Measurements from ENCODE around the gene NFIC.
"Not testable (repeated sequence)": the region's sequence is repeated elsewhere in the genome, so short reads cannot be mapped to it uniquely, and the experiment has no call there.

The NFIC gene

GRCh38 chr19:3370214-3370720, 3.9 kb downstream of the NFIC start:
- no peaks in the 10 kb centered on the region for H3K9me3 ChIP-seq (replicated peaks; ENCODE audit: low read length)
- H3K36me3 ChIP-seq (ENCODE audit: insufficient read depth, low read length): no peaks in the 10 kb centered on the region
- peaks cover 52% of the 10 kb centered on the region for H3K4me1 ChIP-seq (ENCODE audit: control insufficient read depth, insufficient read depth, low read length)
- H3K27me3 ChIP-seq (ENCODE audit: control insufficient read depth, insufficient read depth, low read length): no peaks in the 10 kb centered on the region
- peak overlapping the region; percentile 99 for H3K4me2 ChIP-seq (ENCODE audit: low read length)
- H3K4me3 ChIP-seq (ENCODE audit: low read length): peak overlapping the region; percentile 77
- peak overlapping the region; percentile 76 for H3K9ac ChIP-seq (ENCODE audit: low read depth, low read length)

GRCh38 chr19:3370728-3371591, 4.6 kb downstream of the NFIC start:
- Histone ChIP-seq H3K27me3 (ENCODE audit: control insufficient read depth, insufficient read depth, low read length) (no peaks in the 10 kb centered on the region), H3K4me2 (ENCODE audit: low read length) (peak overlapping the region; percentile 99), H3K9me3 (replicated peaks; ENCODE audit: low read length) (no peaks in the 10 kb centered on the region), H3K4me3 (ENCODE audit: low read length) (peak overlapping the region; percentile 77), H3K36me3 (ENCODE audit: insufficient read depth, low read length) (no peaks in the 10 kb centered on the region), H3K9ac (ENCODE audit: low read depth, low read length) (peak overlapping the region; percentile 76), H3K4me1 (ENCODE audit: control insufficient read depth, insufficient read depth, low read length) (peaks cover 54% of the 10 kb centered on the region)

- no peaks in the 10 kb centered on the region for H3K36me3 ChIP-seq (ENCODE audit: insufficient read depth, low read length)
- no peak overlapping the region for H3K4me2 ChIP-seq (ENCODE audit: low read length)
- H3K27me3 ChIP-seq (ENCODE audit: control insufficient read depth, insufficient read depth, low read length): no peaks in the 10 kb centered on the region
- H3K4me3 ChIP-seq (ENCODE audit: low read length): no peak overlapping the region
- peaks cover 59% of the 10 kb centered on the region for H3K4me1 ChIP-seq (ENCODE audit: control insufficient read depth, insufficient read depth, low read length)
- H3K9ac ChIP-seq (ENCODE audit: low read depth, low read length): no peak overlapping the region
- no peaks in the 10 kb centered on the region for H3K9me3 ChIP-seq (replicated peaks; ENCODE audit: low read length)
Observed at GRCh38 chr19:3372413-3372812, 6.0 kb downstream of the NFIC start.

GRCh38 chr19:3373971-3374368, 7.6 kb downstream of the NFIC start:
- Histone ChIP-seq H3K36me3 (ENCODE audit: insufficient read depth, low read length) (no peaks in the 10 kb centered on the region), H3K27me3 (ENCODE audit: control insufficient read depth, insufficient read depth, low read length) (no peaks in the 10 kb centered on the region), H3K4me3 (ENCODE audit: low read length) (no peak overlapping the region), H3K9me3 (replicated peaks; ENCODE audit: low read length) (no peaks in the 10 kb centered on the region), H3K9ac (ENCODE audit: low read depth, low read length) (no peak overlapping the region), H3K4me2 (ENCODE audit: low read length) (peak overlapping the region; percentile 77), H3K4me1 (ENCODE audit: control insufficient read depth, insufficient read depth, low read length) (peaks cover 43% of the 10 kb centered on the region)

GRCh38 chr19:3374369-3375112, 8.2 kb downstream of the NFIC start:
- Histone ChIP-seq H3K4me3 (ENCODE audit: low read length) (no peak overlapping the region), H3K36me3 (ENCODE audit: insufficient read depth, low read length) (no peaks in the 10 kb centered on the region), H3K9ac (ENCODE audit: low read depth, low read length) (no peak overlapping the region), H3K4me2 (ENCODE audit: low read length) (peak overlapping the region; percentile 77), H3K4me1 (ENCODE audit: control insufficient read depth, insufficient read depth, low read length) (peaks cover 40% of the 10 kb centered on the region), H3K9me3 (replicated peaks; ENCODE audit: low read length) (no peaks in the 10 kb centered on the region), H3K27me3 (ENCODE audit: control insufficient read depth, insufficient read depth, low read length) (no peaks in the 10 kb centered on the region)

- Histone ChIP-seq H3K9me3 (replicated peaks; ENCODE audit: low read length) (no peaks in the 10 kb centered on the region), H3K36me3 (ENCODE audit: insufficient read depth, low read length) (no peaks in the 10 kb centered on the region), H3K4me3 (ENCODE audit: low read length) (peak overlapping the region; percentile 53), H3K27me3 (ENCODE audit: control insufficient read depth, insufficient read depth, low read length) (no peaks in the 10 kb centered on the region), H3K4me1 (ENCODE audit: control insufficient read depth, insufficient read depth, low read length) (peaks cover 38% of the 10 kb centered on the region), H3K4me2 (ENCODE audit: low read length) (peak overlapping the region; percentile 77), H3K9ac (ENCODE audit: low read depth, low read length) (peak overlapping the region; percentile 73)
Observed at GRCh38 chr19:3375221-3376090, 9.1 kb downstream of the NFIC start.

GRCh38 chr19:3376091-3376455, 9.7 kb downstream of the NFIC start:
- not testable (repeated sequence) for H3K27me3 ChIP-seq (ENCODE audit: control insufficient read depth, insufficient read depth, low read length); H3K36me3 ChIP-seq (ENCODE audit: insufficient read depth, low read length); H3K9me3 ChIP-seq (replicated peaks; ENCODE audit: low read length)
- Histone ChIP-seq H3K9ac (ENCODE audit: low read depth, low read length) (peak overlapping the region; percentile 73), H3K4me1 (ENCODE audit: control insufficient read depth, insufficient read depth, low read length) (peaks cover 35% of the 10 kb centered on the region), H3K4me3 (ENCODE audit: low read length) (peak overlapping the region; percentile 40), H3K4me2 (ENCODE audit: low read length) (peak overlapping the region; percentile 77)

GRCh38 chr19:3378352-3379150, 12.2 kb downstream of the NFIC start:
- no peaks in the 10 kb centered on the region for H3K9me3 ChIP-seq (replicated peaks; ENCODE audit: low read length)
- H3K4me2 ChIP-seq (ENCODE audit: low read length): no peak overlapping the region
- H3K27me3 ChIP-seq (ENCODE audit: control insufficient read depth, insufficient read depth, low read length): no peaks in the 10 kb centered on the region
- H3K4me3 ChIP-seq (ENCODE audit: low read length): no peak overlapping the region
- H3K36me3 ChIP-seq (ENCODE audit: insufficient read depth, low read length): peaks cover 26% of the 10 kb centered on the region
- peaks cover 39% of the 10 kb centered on the region for H3K4me1 ChIP-seq (ENCODE audit: control insufficient read depth, insufficient read depth, low read length)
- no peak overlapping the region for H3K9ac ChIP-seq (ENCODE audit: low read depth, low read length)

GRCh38 chr19:3380829-3381228, 14.4 kb downstream of the NFIC start:
- H3K9me3 ChIP-seq (replicated peaks; ENCODE audit: low read length): no peaks in the 10 kb centered on the region
- no peak overlapping the region for H3K9ac ChIP-seq (ENCODE audit: low read depth, low read length)
- peaks cover 29% of the 10 kb centered on the region for H3K36me3 ChIP-seq (ENCODE audit: insufficient read depth, low read length)
- H3K4me3 ChIP-seq (ENCODE audit: low read length): no peak overlapping the region
- H3K27me3 ChIP-seq (ENCODE audit: control insufficient read depth, insufficient read depth, low read length): no peaks in the 10 kb centered on the region
- H3K4me1 ChIP-seq (ENCODE audit: control insufficient read depth, insufficient read depth, low read length): peaks cover 42% of the 10 kb centered on the region
- no peak overlapping the region for H3K4me2 ChIP-seq (ENCODE audit: low read length)

- Histone ChIP-seq H3K4me2 (ENCODE audit: low read length) (no peak overlapping the region), H3K9ac (ENCODE audit: low read depth, low read length) (no peak overlapping the region), H3K27me3 (ENCODE audit: control insufficient read depth, insufficient read depth, low read length) (no peaks in the 10 kb centered on the region), H3K4me1 (ENCODE audit: control insufficient read depth, insufficient read depth, low read length) (peaks cover 43% of the 10 kb centered on the region), H3K4me3 (ENCODE audit: low read length) (no peak overlapping the region), H3K9me3 (replicated peaks; ENCODE audit: low read length) (no peaks in the 10 kb centered on the region), H3K36me3 (ENCODE audit: insufficient read depth, low read length) (peaks cover 29% of the 10 kb centered on the region)
Observed at GRCh38 chr19:3381701-3382372, 15.5 kb downstream of the NFIC start.
